Vagina (tissue), 2 donors: ENCODE measurements around the gene STXBP4.

Experiments
- CTCF ChIP-seq, 3 experiments: fragments of 450-650 bp in 2 of 3; fragments of 200-600 bp in 1 of 3; sonication (generic) in 1 of 3; IDR thresholded peaks; one replicate each; pipeline ENCODE4 v1.5.1; 2017 to 2019; ENCODE audit warnings: antibody characterized with exemption in 3 of 3, mild to moderate bottlenecking in 2 of 3, moderate library complexity in 2 of 3
- POLR2A ChIP-seq, 2 donors: fragments of 450-650 bp; IDR thresholded peaks; one replicate each; pipeline ENCODE4 v1.6.1; 2017; ENCODE audit warnings: antibody characterized with exemption in 2 of 2, mild to moderate bottlenecking in 2 of 2, moderate library complexity in 2 of 2
- POLR2AphosphoS5 ChIP-seq, 2 donors: sonication (generic); formaldehyde crosslinking; IDR thresholded peaks; one replicate each; pipeline ENCODE4 v1.9.0; 2017; ENCODE audit warnings: antibody characterized with exemption in 2 of 2, mild to moderate bottlenecking in 2 of 2, low read depth in 1 of 2; ENCODE audit not compliant: insufficient read depth in 1 of 2

- TF ChIP-seq POLR2A (IDR thresholded peaks at IDR 0.05) (no peak), CTCF (IDR thresholded peaks at IDR 0.05) (no peak), POLR2AphosphoS5 (IDR thresholded peaks at IDR 0.05; ENCODE audit: insufficient read depth in 1 of 2, low read depth in 1 of 2) (no peak)
These were observed 234.3 kb downstream of the STXBP4 start for GRCh38 chr17:55202896-55203295.
